ENCODE results near the gene TOP2A.
A peak's percentile ranks its signal among the peaks of the same experiment; 100 is the strongest.

GRCh38 chr17:40433551-40434415 is 16.1 kb upstream of the TOP2A start:
- peak in 5 of 6 experiments; percentile 14 to 41 (median 30) for TF ChIP-seq CTCF (IDR thresholded peaks at IDR 0.05)
- no peak for TF ChIP-seq POLR2A (IDR thresholded peaks at IDR 0.05)
